ENCODE measurements around the gene GFI1B. TPM values are rescaled to one million over a fixed set of nuclear protein-coding genes. Genes with fewer than 3 reads are reported as not detected.
"Not testable (repeated sequence)": the region's sequence is repeated elsewhere in the genome, so short reads cannot be mapped to it uniquely, and the experiment has no call there.

GFI1B gene
- total and polyA plus RNA-seq, 4 donors = 0.30 to 1.1 (median 0.46) TPM

- H3K9me3 ChIP-seq (ENCODE audit: control insufficient read depth, insufficient read depth, low read length); H3K27me3 ChIP-seq (ENCODE audit: control insufficient read depth, insufficient read depth, low read length); H3K4me3 ChIP-seq (ENCODE audit: low read depth, low read length); H3K27ac ChIP-seq (ENCODE audit: low read depth, low read length); H3K4me1 ChIP-seq (ENCODE audit: control insufficient read depth, insufficient read depth, low read length): not testable (repeated sequence)
- peaks cover 45% of the 10 kb centered on the region for H3K36me3 ChIP-seq (ENCODE audit: control insufficient read depth, insufficient read depth, low read length)
- WGBS (ENCODE audit: insufficient coverage) = 77% methylated on average over 6 of the region's 12 CpGs
- DNase-seq (ENCODE audit: low read depth in 4 of 6, low spot score in 6 of 6) = peak in 2 of 6 donors; percentile 24 to 53
Observed at GRCh38 chr9:133040892-133041479, 62.5 kb downstream of the GFI1B start.

Small RNAs within 50 kb of the gene (small RNA-seq; reads per million reads assigned to genes)
- gene AL593851.1 (ENCODE audit: low replicate concordance) (not detected), gene MIR548AW (ENCODE audit: low replicate concordance) (0.24 reads per million, percentile 16 among the genes with 10 or more reads in this experiment), gene RNU7-21P (ENCODE audit: low replicate concordance) (not detected)

Other genes starting within 250 kb of the GFI1B start
- 1 to 10 TPM; 2.3 to 5.3 TPM for gene AK8, start 100.4 kb upstream of the GFI1B start, total RNA-seq
- 1 to 10 TPM; 3.5 to 4.4 TPM for gene AK8, start 100.4 kb upstream of the GFI1B start, polyA plus RNA-seq (ENCODE audit: insufficient read length in 2 of 2)
- gene SPACA9, start 99.8 kb upstream of the GFI1B start, total RNA-seq = 10 to 100 TPM in 1 of 2 donors, 1 to 10 TPM in 1; 3.4 to 10.1 TPM
- gene SPACA9, start 99.8 kb upstream of the GFI1B start, polyA plus RNA-seq (ENCODE audit: insufficient read length in 2 of 2) = 10 to 100 TPM; 13.9 to 15.1 TPM
- gene TSC1, start 34.1 kb upstream of the GFI1B start, total RNA-seq = 10 to 100 TPM; 43.6 to 48.5 TPM
- 10 to 100 TPM; 46.1 to 48.8 TPM for gene TSC1, start 34.1 kb upstream of the GFI1B start, polyA plus RNA-seq (ENCODE audit: insufficient read length in 2 of 2)
- gene GTF3C5, start 52.3 kb downstream of the GFI1B start, total RNA-seq = 10 to 100 TPM; 26.5 to 57.5 TPM
- gene GTF3C5, start 52.3 kb downstream of the GFI1B start, polyA plus RNA-seq (ENCODE audit: insufficient read length in 2 of 2) = 10 to 100 TPM; 66.7 to 75.8 TPM
- gene CEL, start 83.3 kb downstream of the GFI1B start, total RNA-seq = 1 to 10 TPM in 1 of 2 donors, under 1 TPM in 1; 0.30 to 1.2 TPM
- 1 to 10 TPM; 2.3 to 3.5 TPM for gene CEL, start 83.3 kb downstream of the GFI1B start, polyA plus RNA-seq (ENCODE audit: insufficient read length in 2 of 2)
- 10 to 100 TPM; 67.4 to 78.6 TPM for gene RALGDS, start 142.5 kb downstream of the GFI1B start, total RNA-seq
- gene RALGDS, start 142.5 kb downstream of the GFI1B start, polyA plus RNA-seq (ENCODE audit: insufficient read length in 2 of 2) = 100 to 1,000 TPM; 120 to 134 TPM
- 1 to 10 TPM; 3.9 to 6.4 TPM for gene GBGT1, start 185.2 kb downstream of the GFI1B start, total RNA-seq
- gene GBGT1, start 185.2 kb downstream of the GFI1B start, polyA plus RNA-seq (ENCODE audit: insufficient read length in 2 of 2) = 1 to 10 TPM; 5.5 to 8.6 TPM
- gene OBP2B, start 230.6 kb downstream of the GFI1B start, total RNA-seq = not detected
- not detected for gene OBP2B, start 230.6 kb downstream of the GFI1B start, polyA plus RNA-seq (ENCODE audit: insufficient read length in 2 of 2)